ENCODE data around the gene POR. TPM values are rescaled to one million over a fixed set of nuclear protein-coding genes. Genes with fewer than 3 reads are reported as not detected.

The POR gene
- total RNA-seq, 1 donor: 90.7 TPM

DNA sequence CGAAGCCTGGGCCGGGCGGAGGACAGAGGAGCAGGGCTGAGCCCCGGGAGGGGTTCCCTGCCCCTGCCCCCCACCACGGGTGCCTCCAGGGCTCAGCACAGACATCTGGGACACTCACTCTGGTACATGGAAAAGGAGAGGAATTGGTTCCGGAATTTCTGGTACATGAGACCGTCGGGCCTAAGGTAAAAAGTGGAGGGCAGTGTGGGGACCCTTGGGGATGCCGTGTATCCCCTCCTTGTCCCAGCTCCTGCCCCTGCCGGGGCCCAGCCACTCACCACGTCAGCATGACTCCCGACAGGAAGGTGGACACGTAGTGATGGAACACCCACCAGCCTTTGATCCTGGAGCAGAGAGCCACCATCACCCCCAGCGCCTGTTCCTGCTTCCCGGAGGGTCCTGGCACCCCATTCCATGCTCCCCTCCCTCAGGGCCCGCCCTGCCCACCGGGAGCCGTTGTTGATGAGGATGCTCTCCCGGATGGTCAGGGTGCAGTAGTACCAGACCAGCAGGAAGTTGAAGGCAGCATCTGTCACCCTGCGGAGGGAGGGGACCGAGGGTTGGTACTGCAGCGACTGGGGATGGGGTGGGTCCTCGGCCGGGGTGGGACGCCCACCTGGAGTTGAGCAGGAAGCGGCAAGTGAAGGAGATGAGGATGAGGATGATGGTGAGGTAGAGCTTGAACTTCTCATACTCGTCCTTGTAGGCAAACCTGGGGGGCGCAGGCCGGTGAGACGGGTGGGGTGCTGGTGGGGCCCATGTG lies 73.0 kb downstream of the POR start:
- no peak for DNase-seq (ENCODE audit: low read depth)
- H3K4me3 ChIP-seq (ENCODE audit: low read depth, low read length): no peak overlapping the region
- TF ChIP-seq, protein P1, sequence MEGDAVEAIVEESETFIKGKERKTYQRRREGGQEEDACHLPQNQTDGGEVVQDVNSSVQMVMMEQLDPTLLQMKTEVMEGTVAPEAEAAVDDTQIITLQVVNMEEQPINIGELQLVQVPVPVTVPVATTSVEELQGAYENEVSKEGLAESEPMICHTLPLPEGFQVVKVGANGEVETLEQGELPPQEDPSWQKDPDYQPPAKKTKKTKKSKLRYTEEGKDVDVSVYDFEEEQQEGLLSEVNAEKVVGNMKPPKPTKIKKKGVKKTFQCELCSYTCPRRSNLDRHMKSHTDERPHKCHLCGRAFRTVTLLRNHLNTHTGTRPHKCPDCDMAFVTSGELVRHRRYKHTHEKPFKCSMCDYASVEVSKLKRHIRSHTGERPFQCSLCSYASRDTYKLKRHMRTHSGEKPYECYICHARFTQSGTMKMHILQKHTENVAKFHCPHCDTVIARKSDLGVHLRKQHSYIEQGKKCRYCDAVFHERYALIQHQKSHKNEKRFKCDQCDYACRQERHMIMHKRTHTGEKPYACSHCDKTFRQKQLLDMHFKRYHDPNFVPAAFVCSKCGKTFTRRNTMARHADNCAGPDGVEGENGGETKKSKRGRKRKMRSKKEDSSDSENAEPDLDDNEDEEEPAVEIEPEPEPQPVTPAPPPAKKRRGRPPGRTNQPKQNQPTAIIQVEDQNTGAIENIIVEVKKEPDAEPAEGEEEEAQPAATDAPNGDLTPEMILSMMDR (IDR thresholded peaks at IDR 0.05; ENCODE audit: insufficient read depth, low read depth, low read length): no peak

DNA sequence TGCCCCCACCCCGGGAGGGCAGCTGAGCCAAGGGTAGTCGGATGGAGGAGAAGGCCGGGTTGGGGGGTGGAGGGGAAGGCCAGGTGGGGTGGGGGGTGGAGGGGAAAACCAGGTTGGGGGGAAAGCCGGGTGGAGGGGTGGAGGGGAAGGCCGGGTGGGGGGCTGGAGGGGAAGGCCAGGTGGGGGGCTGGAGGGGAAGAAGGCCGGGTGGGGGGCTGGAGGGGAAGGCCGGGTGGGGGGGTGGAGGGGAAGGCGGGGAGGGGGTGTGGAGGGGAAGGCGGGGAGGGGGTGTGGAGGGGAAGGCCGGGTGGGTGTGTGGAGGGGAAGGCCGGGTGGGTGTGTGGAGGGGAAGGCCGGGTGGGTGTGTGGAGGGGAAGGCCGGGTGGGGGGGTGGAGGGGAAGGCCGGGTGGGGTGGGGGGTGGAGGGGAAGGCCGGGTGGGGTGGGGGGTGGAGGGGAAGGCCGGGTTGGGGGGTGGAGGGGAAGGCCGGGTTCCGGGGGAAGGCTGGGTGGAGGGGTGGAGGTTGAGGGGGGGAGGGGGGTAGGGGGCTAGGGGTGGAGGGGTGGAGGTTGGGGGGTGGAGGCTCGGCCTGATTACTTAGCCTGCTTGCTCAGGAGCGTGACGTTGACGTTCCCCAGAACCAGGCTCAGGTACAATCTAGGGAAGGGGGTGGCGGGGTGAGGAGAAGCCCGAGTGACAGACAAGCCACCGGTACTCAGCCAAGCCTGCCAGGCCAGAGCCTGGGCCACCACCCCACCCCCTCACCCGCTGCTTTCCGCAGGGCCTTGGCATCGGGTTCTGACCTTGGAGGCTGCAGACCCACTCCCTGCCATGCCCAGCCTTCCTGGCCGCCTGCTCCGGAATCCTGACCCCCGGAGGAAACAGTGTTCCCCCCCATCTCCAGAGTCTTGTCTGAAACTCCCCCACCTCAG lies 73.9 kb downstream of the POR start:
- H3K4me3 ChIP-seq (ENCODE audit: low read depth, low read length): no peak overlapping the region
- TF ChIP-seq, protein P1 (IDR thresholded peaks at IDR 0.05; ENCODE audit: insufficient read depth, low read depth, low read length): no peak
- no peak for DNase-seq (ENCODE audit: low read depth)

DNA sequence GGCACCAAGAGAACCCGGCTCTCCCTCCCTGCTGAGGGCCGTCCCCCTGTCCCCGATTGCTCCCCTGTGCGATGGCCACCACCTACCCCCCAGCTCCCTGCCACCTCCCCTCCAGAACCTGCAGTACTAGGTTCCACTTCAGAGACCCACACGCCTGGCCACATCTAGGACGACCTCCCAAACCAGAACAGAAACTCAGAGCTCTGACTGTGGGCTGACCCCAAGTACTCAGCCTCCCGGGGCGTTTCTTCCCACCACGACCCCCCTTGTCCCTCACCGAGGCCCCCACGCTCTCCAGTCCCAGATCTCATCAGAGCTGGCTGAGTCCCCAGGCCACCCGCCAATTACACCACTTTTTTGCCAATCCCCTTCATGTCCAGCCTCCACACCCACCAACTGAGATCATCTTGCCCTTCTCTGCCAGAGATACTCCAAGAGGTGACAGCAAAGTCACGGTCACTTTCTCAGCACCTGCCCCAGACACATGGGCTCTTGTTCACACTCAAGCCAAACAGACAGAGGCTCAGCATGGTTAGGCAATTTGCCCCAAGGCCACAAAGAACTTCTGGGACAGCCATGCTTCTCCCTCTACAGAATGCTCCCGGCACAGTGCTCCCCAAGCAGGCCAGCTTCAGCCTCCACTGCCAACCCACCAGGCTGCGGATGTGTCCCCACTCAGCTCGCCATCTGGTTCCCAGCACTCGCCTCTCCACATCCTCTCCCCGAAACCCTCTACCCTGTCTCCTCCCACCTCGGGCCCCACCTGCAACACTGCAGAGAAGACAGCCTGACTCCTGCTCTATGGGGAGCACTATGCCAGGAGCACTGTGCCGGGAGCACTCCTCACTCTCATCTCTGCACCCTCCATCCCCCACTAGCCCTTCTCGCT lies 74.8 kb downstream of the POR start:
- TF ChIP-seq, protein P1 (IDR thresholded peaks at IDR 0.05; ENCODE audit: insufficient read depth, low read depth, low read length): no peak
- H3K4me3 ChIP-seq (ENCODE audit: low read depth, low read length): no peak overlapping the region
- DNase-seq (ENCODE audit: low read depth): no peak

DNA sequence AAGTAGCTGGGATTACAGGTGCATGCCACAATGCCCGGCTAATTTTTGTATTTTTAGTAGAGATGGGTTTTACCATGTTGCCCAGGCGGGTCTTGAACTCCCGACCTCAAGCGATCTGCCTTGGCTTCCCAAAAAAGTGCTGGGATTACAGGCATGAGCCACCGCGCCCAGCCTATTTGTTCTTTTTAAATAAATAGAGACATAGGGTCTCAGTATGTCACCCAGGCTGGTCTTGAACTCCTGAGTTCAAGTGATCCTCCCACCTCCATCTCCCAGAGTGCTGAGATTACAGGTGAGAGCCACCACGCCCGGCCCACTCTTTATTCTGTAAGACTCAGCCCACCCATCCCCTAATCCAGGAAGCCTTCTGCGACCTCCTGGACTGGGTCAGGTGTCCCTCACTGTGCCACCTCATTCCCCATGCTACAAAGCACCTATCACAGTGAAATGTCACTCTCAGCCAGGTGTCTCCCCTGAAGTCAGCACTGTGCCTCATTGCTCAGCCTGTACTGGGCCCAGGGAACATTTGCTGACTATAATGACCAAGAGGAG lies 76.7 kb downstream of the POR start:
- TF ChIP-seq, protein P1 (IDR thresholded peaks at IDR 0.05; ENCODE audit: insufficient read depth, low read depth, low read length): no peak
- no peak overlapping the region for H3K4me3 ChIP-seq (ENCODE audit: low read depth, low read length)
- no peak for DNase-seq (ENCODE audit: low read depth)

DNA sequence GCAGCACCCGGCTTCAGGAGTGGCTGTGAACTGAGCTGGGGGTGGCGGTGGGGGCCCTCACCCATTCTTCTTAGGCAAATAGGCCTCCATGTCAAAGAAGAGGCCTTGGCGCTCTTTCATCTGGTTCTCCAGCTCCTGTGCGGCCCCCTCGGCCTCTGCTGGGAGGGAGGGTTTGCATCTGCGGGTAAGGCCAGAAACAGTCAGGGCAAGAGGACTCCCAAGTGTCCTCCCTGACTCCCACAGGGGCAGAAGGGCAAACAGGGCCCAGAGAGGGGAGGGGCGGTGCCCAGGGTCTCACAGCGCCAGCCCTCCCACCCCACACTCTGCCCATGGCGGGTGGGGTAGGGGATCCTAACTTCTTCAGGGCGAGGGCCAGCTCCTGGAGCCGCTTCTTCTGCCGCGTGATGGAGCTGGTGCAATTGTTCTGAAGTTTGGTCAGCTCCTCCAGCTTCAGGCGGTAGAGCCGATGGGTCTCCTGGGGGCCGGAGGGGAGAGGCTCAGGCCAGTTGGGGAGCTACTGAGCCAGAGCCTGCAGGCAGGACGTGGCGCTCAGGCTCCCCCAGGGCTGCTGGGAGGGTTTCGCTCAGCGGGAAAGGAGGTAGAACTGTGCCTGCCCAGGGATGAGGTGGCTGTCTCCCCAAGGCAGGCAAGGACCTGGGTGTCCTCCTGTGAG lies 77.3 kb downstream of the POR start:
- DNase-seq (ENCODE audit: low read depth): no peak
- TF ChIP-seq, protein P1 (IDR thresholded peaks at IDR 0.05; ENCODE audit: insufficient read depth, low read depth, low read length): no peak

More for the DNA sequence above, 77.3 kb downstream of the POR start:
- no peak overlapping the region for H3K4me3 ChIP-seq (ENCODE audit: low read depth, low read length)
